ENCODE data around the gene ASCC1. TPM values are rescaled to one million over a fixed set of nuclear protein-coding genes. Genes with fewer than 3 reads are reported as not detected.
A peak's percentile ranks its signal among the peaks of the same experiment; 100 is the strongest.

ASCC1 gene
- total and polyA plus RNA-seq, 2 of the 13 experiments (the other 11 are each of a cell fraction or from before 2014, with no cell fraction given): 21.6 to 30.1 TPM

GRCh38 chr10:72248468-72249151, 32.5 kb upstream of the ASCC1 start (continued):
- TF ChIP-seq ZNF766 (CRISPR knock-in tag; IDR thresholded peaks at IDR 0.05; ENCODE audit: borderline replicate concordance) (0 out of 2 replicates have a peak, but pooled peaks have one; percentile 62), ARNT2 (CRISPR knock-in tag; IDR thresholded peaks at IDR 0.05; ENCODE audit: low read depth) (no peak), NR0B2 (CRISPR knock-in tag; IDR thresholded peaks at IDR 0.05) (no peak), SP140L (CRISPR knock-in tag; IDR thresholded peaks at IDR 0.05; ENCODE audit: borderline replicate concordance) (peak; percentile 50; the same call in 1 of the 2 replicates), ZNF576 (CRISPR knock-in tag; IDR thresholded peaks at IDR 0.05) (no peak), NCOA2 (CRISPR knock-in tag; IDR thresholded peaks at IDR 0.05) (0 out of 2 replicates have a peak, but pooled peaks have one; percentile 27), MATR3 (CRISPR knock-in tag; IDR thresholded peaks at IDR 0.05) (no peak), HOXA9 (CRISPR knock-in tag; IDR thresholded peaks at IDR 0.05; ENCODE audit: borderline replicate concordance) (no peak), ZNF839 (CRISPR knock-in tag; IDR thresholded peaks at IDR 0.05; ENCODE audit: borderline replicate concordance) (no peak), IKZF5 (CRISPR knock-in tag; IDR thresholded peaks at IDR 0.05) (peak; percentile 58), MLXIP (CRISPR knock-in tag; IDR thresholded peaks at IDR 0.05; ENCODE audit: borderline replicate concordance) (no peak), SIN3B (IDR thresholded peaks at IDR 0.05; ENCODE audit: low read length) (no peak), POLR2AphosphoS5 (IDR thresholded peaks at IDR 0.05; ENCODE audit: low read depth, low read length) (peak; percentile 97), ZNF3 (CRISPR knock-in tag; IDR thresholded peaks at IDR 0.05) (no peak), TAF1 (CRISPR knock-in tag; IDR thresholded peaks at IDR 0.05) (peak; percentile 80; the same call in 1 of the 2 replicates), ZNF407 (CRISPR knock-in tag; IDR thresholded peaks at IDR 0.05; ENCODE audit: not compliant biosample characterization) (no peak)

All from HepG2 (cell line).